K562 (cell line): ENCODE data around the gene RGS9BP. TPM values are rescaled to one million over a fixed set of nuclear protein-coding genes. Genes with fewer than 3 reads are reported as not detected.
A peak's percentile ranks its signal among the peaks of the same experiment; 100 is the strongest.
"Not testable (repeated sequence)": the region's sequence is repeated elsewhere in the genome, so short reads cannot be mapped to it uniquely, and the experiment has no call there.

ENCODE experiments used
- ATAC-seq: fragments of 200-7000 bp; cut with Tn5 transposase; 3 replicates; pipeline ENCODE4 v1.9.1; 2020; ENCODE audit warnings: moderate library complexity
- BruUV-seq: library from RNA; stranded (reverse); fragments of 400-500 nt; replicated peaks from 2 replicates; lab custom pipeline; 2021; lab: Mats Ljungman, UMichigan
- CTCF ChIA-PET: fragments of 300-600 bp; formaldehyde crosslinking; extraction: SDS; loops from one replicate; lab custom pipeline; 2021; ENCODE audit warnings: low intra/inter-chr PET ratio; lab: Yijun Ruan, JAX
- POLR2A ChIA-PET: fragments of 300-600, 350-650 bp; sonication (Branson Sonifier 250); formaldehyde crosslinking; extraction: SDS; loops from one replicate; lab custom pipeline; 2021; ENCODE audit warnings: antibody characterized with exemption, inconsistent platforms; lab: Yijun Ruan, JAX
- DNase-seq, 4 experiments: peaks; one replicate each; pipeline versions ENCODE4 v3.0.0 to v3.0.0-alpha.2; 2011 to 2018; ENCODE audit warnings: low spot score in 3 of 4, mixed read lengths in 3 of 4; ENCODE audit errors: extremely low read depth in 1 of 4
- FAIRE-seq: peaks from 2 replicates; lab custom pipeline; 2011; peaks lifted over from hg19 to GRCh38; lab: Jason Lieb, UNC
- H2AFZ ChIP-seq: 2 replicates; pipeline ENCODE4 v1.6.0; 2011; ENCODE audit warnings: low read depth, low read length, control low read depth, inconsistent platforms
- H3K27ac ChIP-seq: fragments of 200-600 bp; 3 replicates; pipeline ENCODE4 v1.8.0; 2011; ENCODE audit warnings: low read depth, mild to moderate bottlenecking, control low read depth, inconsistent platforms, low read length, moderate library complexity, mixed read lengths; ENCODE audit errors: extremely low read depth
- H3K27me3 ChIP-seq, 2 experiments: fragments of 300-600 bp in 1 of 2; 2 replicates in 1 of 2; 3 replicates in 1 of 2; pipeline versions ENCODE4 v1.6.0 to v1.8.0; 2011; ENCODE audit warnings: inconsistent platforms in 2 of 2, low read length in 2 of 2, mild to moderate bottlenecking in 1 of 2, mixed read lengths in 1 of 2, moderate library complexity in 1 of 2; ENCODE audit not compliant: control insufficient read depth in 2 of 2, insufficient read depth in 2 of 2
- H3K36me3 ChIP-seq: fragments of 300-600 bp; 3 replicates; pipeline ENCODE4 v1.8.0; 2011; ENCODE audit warnings: mild to moderate bottlenecking, low read length, inconsistent platforms; ENCODE audit not compliant: control insufficient read depth, insufficient read depth
- H3K4me1 ChIP-seq, 2 experiments: fragments of 200-600 bp in 1 of 2; replicated peaks in 1 of 2; 2 replicates in 1 of 2; 3 replicates in 1 of 2; pipeline versions ENCODE4 v1.5.1 to v1.8.0; 2011; ENCODE audit warnings: inconsistent platforms in 2 of 2, low read length in 2 of 2, mild to moderate bottlenecking in 1 of 2, mixed read lengths in 1 of 2, moderate library complexity in 1 of 2; ENCODE audit not compliant: control insufficient read depth in 2 of 2, insufficient read depth in 2 of 2
- H3K4me2 ChIP-seq: 2 replicates; pipeline ENCODE4 v1.6.1; 2011; ENCODE audit warnings: low read length, control low read depth, inconsistent platforms, mixed read lengths; ENCODE audit not compliant: insufficient read depth
- H3K4me3 ChIP-seq: fragments of 200-600 bp; sonication (generic), shearing (Covaris generic); 2 replicates; pipeline ENCODE4 v1.5.1; 2016; ENCODE audit warnings: control low read depth, inconsistent platforms
- H3K79me2 ChIP-seq: fragments of 200-600 bp; 3 replicates; pipeline ENCODE4 v1.8.0; 2011; ENCODE audit warnings: low read length, inconsistent platforms; ENCODE audit not compliant: control insufficient read depth, insufficient read depth
- H3K9ac ChIP-seq, 2 experiments: 2 replicates each; pipeline versions ENCODE4 v1.6.0 to v1.6.1; 2011; ENCODE audit warnings: low read depth in 2 of 2, low read length in 2 of 2, control low read depth in 1 of 2, inconsistent platforms in 1 of 2, mild to moderate bottlenecking in 1 of 2, mixed read lengths in 1 of 2; ENCODE audit not compliant: insufficient read depth in 1 of 2
- H3K9me1 ChIP-seq: one replicate; pipeline ENCODE4 v1.6.0; 2011; ENCODE audit warnings: inconsistent platforms, mild to moderate bottlenecking, low read length, moderate library complexity; ENCODE audit not compliant: control insufficient read depth, insufficient read depth
- H3K9me3 ChIP-seq: replicated peaks from 2 replicates; pipeline ENCODE4 v1.5.1; 2011; ENCODE audit warnings: low read depth, low read length, inconsistent platforms; ENCODE audit not compliant: control insufficient read depth, insufficient read depth
- H4K20me1 ChIP-seq: replicated peaks from 2 replicates; pipeline ENCODE4 v1.6.1; 2011; ENCODE audit warnings: low read length, inconsistent platforms, mixed read lengths; ENCODE audit not compliant: control insufficient read depth, insufficient read depth
- CBX3 ChIP-seq, 2 experiments: IDR thresholded peaks; 1 replicate in 1 of 2; 2 replicates in 1 of 2; pipeline ENCODE4 v1.6.1; 2012; ENCODE audit warnings: inconsistent platforms in 2 of 2, low read length in 2 of 2, borderline replicate concordance in 1 of 2, control low read depth in 1 of 2
- CREB3 ChIP-seq: fragments of 450-650 bp; conservative IDR thresholded peaks from 2 replicates; pipeline ENCODE4 v1.6.1; 2016; ENCODE audit warnings: missing genetic modification characterization, low read depth, mild to moderate bottlenecking, missing compliant biosample characterization, moderate library complexity
- JUND ChIP-seq, 2 experiments: IDR thresholded peaks; 2 replicates in 1 of 2; 3 replicates in 1 of 2; pipeline ENCODE4 v1.6.1; 2011; ENCODE audit warnings: borderline replicate concordance in 2 of 2, low read depth in 2 of 2, low read length in 2 of 2, improper control_type of control experiment in 1 of 2, missing biosample characterization in 1 of 2, missing genetic modification characterization in 1 of 2, missing genetic modification reagents in 1 of 2
- RCOR1 ChIP-seq, 2 experiments: IDR thresholded peaks; 2 replicates each; pipeline ENCODE4 v1.6.1; 2012; ENCODE audit warnings: low read depth in 2 of 2, low read length in 2 of 2, borderline replicate concordance in 1 of 2, improper control_type of control experiment in 1 of 2
- SMAD4 ChIP-seq: fragments of 250-450 bp; sonication (Bioruptor Pico); conservative IDR thresholded peaks from 2 replicates; pipeline ENCODE4 v1.8.0; 2021; ENCODE audit warnings: inconsistent platforms, mild to moderate bottlenecking, moderate library complexity
- TRIM24 ChIP-seq, 2 experiments: fragments of 450-650 bp; IDR thresholded peaks; 2 replicates each; pipeline ENCODE4 v1.6.1; 2016
- TRIM28 ChIP-seq: fragments of 450-650 bp; IDR thresholded peaks from 2 replicates; pipeline ENCODE4 v1.6.1; 2017
- ZFP1 ChIP-seq: fragments of 450-650 bp; formaldehyde crosslinking; IDR thresholded peaks from 2 replicates; pipeline ENCODE4 v1.4.0; 2020; ENCODE audit warnings: mild to moderate bottlenecking, mixed read lengths
- WGBS: fragments of 100-300 bp; shearing (Covaris generic); methylation state at CpG from one replicate; pipeline ENCODE4 v1.1.6; 2016; ENCODE audit warnings: low coverage, mixed read lengths; ENCODE audit not compliant: insufficient coverage; ENCODE audit errors: missing lambda C conversion rate; 5-methylcytosine and 5-hydroxymethylcytosine counted together
- in situ Hi-C: fragments of 300-500 bp; cut with MboI; formaldehyde crosslinking; loops from 4 replicates; pipeline ENCODE4 v1.15.0; 2018; ENCODE audit warnings: inconsistent platforms, mixed read lengths
- intact Hi-C: fragments of 100-400 bp; cut with micrococcal nuclease; formaldehyde crosslinking; loops from 2 replicates; pipeline ENCODE4 v1.14.2; 2022
- polyA plus RNA-seq, 8 experiments: library from polyadenylated mRNA; depleted of rRNA in 4 of 8; stranded (reverse) in 5 of 8; unstranded in 3 of 8; fragments of >200 nt; fragmentation: Nextera tagmentation in 2 of 8; fragmentation: Illumina TruSeq in 1 of 8; extraction: Ambion mirVana in 2 of 8; extraction: Trizol in 1 of 8; gene quantifications; 2 replicates each; pipeline versions ENCODE4 v1.2.1 to v1.2.3, GENCODE V29; 2011 to 2014; ENCODE audit warnings: inconsistent platforms in 1 of 8, missing spikeins in 1 of 8
- total RNA-seq, 7 experiments: library from RNA; depleted of rRNA in 6 of 7; stranded (reverse); fragments of >200 nt in 6 of 7; fragmentation: Illumina TruSeq in 2 of 7; extraction: Trizol in 2 of 7; gene quantifications; 2 replicates each; pipeline versions ENCODE4 v1.2.1 to v1.2.3, GENCODE V29; 2011 to 2021; ENCODE audit warnings: low replicate concordance in 1 of 7

RGS9BP gene
- total and polyA plus RNA-seq, 9 of the 15 experiments (the other 6 are each of a cell fraction or from before 2014, with no cell fraction given), result 0.03 to 1.3 (median 0.49) TPM

- TF ChIP-seq CREB3 (no peak), JUND (IDR thresholded peaks at IDR 0.05; ENCODE audit: borderline replicate concordance, low read depth, low read length) (no peak), JUND (tag; IDR thresholded peaks at IDR 0.05; ENCODE audit: borderline replicate concordance, low read depth, low read length) (no peak), RCOR1 (IDR thresholded peaks at IDR 0.05; ENCODE audit: borderline replicate concordance in 1 of 2, low read depth in 2 of 2, low read length in 2 of 2) (no peak), SMAD4 (CRISPR knock-in tag) (no peak)
Observed at GRCh38 chr19:32702010-32702409, 26.4 kb downstream of the RGS9BP start (continued).

- H3K9ac ChIP-seq, H4K20me1 ChIP-seq, BruUV-seq, DNase-seq, H3K9me1 ChIP-seq, ATAC-seq, H3K27ac ChIP-seq, CTCF ChIA-PET, intact Hi-C loops, H2AFZ ChIP-seq, H3K4me3 ChIP-seq, POLR2A ChIA-PET, H3K4me1 ChIP-seq, H3K4me2 ChIP-seq, FAIRE-seq, in situ Hi-C loops, H3K27me3 ChIP-seq: not testable (repeated sequence)
- Histone ChIP-seq H3K79me2 (peaks cover 73% of the 10 kb centered on the region), H3K36me3 (peaks cover 86% of the 10 kb centered on the region), H3K9me3 (peaks cover 10% of the 10 kb centered on the region; the same call in 1 of the 2 replicates)
- WGBS, result no CpG with 5 or more reads among the region's 2 CpGs
- TF ChIP-seq TRIM28 (peak; percentile 81), ZFP1 (CRISPR knock-in tag) (peak; percentile 98), TRIM24 (IDR thresholded peaks at IDR 0.05) (peak in 1 of 2 experiments; percentile 56; a peak in 2 of 4 replicates), CBX3 (IDR thresholded peaks at IDR 0.05; ENCODE audit: borderline replicate concordance in 1 of 2, low read length in 2 of 2) (peak in 1 of 2 experiments; percentile 79; a peak in 2 of 3 replicates)
Observed at GRCh38 chr19:32704006-32704405, 28.4 kb downstream of the RGS9BP start.
